HEK293 (cell line): ENCODE results near the gene PPP1R14B.

Experiments
- EGR2 ChIP-seq: fragments of 450-650 bp; formaldehyde crosslinking; IDR thresholded peaks from 2 replicates; pipeline ENCODE4 v1.5.1; 2016; ENCODE audit warnings: low read depth, missing biosample characterization, missing genetic modification characterization
- GLIS1 ChIP-seq: fragments of 450-650 bp; formaldehyde crosslinking; IDR thresholded peaks from 2 replicates; pipeline ENCODE4 v1.5.1; 2016; ENCODE audit warnings: missing biosample characterization, missing genetic modification characterization
- OVOL3 ChIP-seq: fragments of 450-650 bp; formaldehyde crosslinking; IDR thresholded peaks from 2 replicates; pipeline ENCODE4 v1.5.1; 2016; ENCODE audit warnings: missing biosample characterization, missing genetic modification characterization
- PRDM10 ChIP-seq: fragments of 450-650 bp; formaldehyde crosslinking; IDR thresholded peaks from 2 replicates; pipeline ENCODE4 v1.5.1; 2016; ENCODE audit warnings: missing biosample characterization, missing genetic modification characterization
- YY1 ChIP-seq: fragments of 450-650 bp; formaldehyde crosslinking; IDR thresholded peaks from 2 replicates; pipeline ENCODE4 v1.5.1; 2018; ENCODE audit warnings: missing biosample characterization, missing genetic modification characterization
- ZBTB20 ChIP-seq: fragments of 450-650 bp; formaldehyde crosslinking; IDR thresholded peaks from 2 replicates; pipeline ENCODE4 v1.5.1; 2016; ENCODE audit warnings: missing biosample characterization, missing genetic modification characterization
- ZBTB48 ChIP-seq: fragments of 450-650 bp; formaldehyde crosslinking; IDR thresholded peaks from 2 replicates; pipeline ENCODE4 v1.5.1; 2016; ENCODE audit warnings: missing biosample characterization, missing genetic modification characterization
- ZBTB7A ChIP-seq: fragments of 450-650 bp; formaldehyde crosslinking; IDR thresholded peaks from 2 replicates; pipeline ENCODE4 v1.5.1; 2016; ENCODE audit warnings: low read depth, missing biosample characterization, missing genetic modification characterization
- ZBTB8A ChIP-seq: fragments of 450-650 bp; formaldehyde crosslinking; IDR thresholded peaks from 2 replicates; pipeline ENCODE4 v1.5.1; 2016; ENCODE audit warnings: missing biosample characterization, missing genetic modification characterization
- ZFP69B ChIP-seq: fragments of 450-650 bp; formaldehyde crosslinking; IDR thresholded peaks from 2 replicates; pipeline ENCODE4 v1.5.1; 2016; ENCODE audit warnings: missing biosample characterization, missing genetic modification characterization
- ZNF133 ChIP-seq: fragments of 450-650 bp; formaldehyde crosslinking; IDR thresholded peaks from 2 replicates; pipeline ENCODE4 v1.5.1; 2016; ENCODE audit warnings: missing biosample characterization, missing genetic modification characterization
- ZNF138 ChIP-seq: fragments of 450-650 bp; formaldehyde crosslinking; IDR thresholded peaks from 2 replicates; pipeline ENCODE4 v1.5.1; 2016; ENCODE audit warnings: missing biosample characterization, missing genetic modification characterization, borderline replicate concordance
- ZNF146 ChIP-seq: fragments of 450-650 bp; formaldehyde crosslinking; IDR thresholded peaks from 2 replicates; pipeline ENCODE4 v1.5.1; 2016; ENCODE audit warnings: missing biosample characterization, missing genetic modification characterization
- ZNF148 ChIP-seq: fragments of 450-650 bp; formaldehyde crosslinking; IDR thresholded peaks from 2 replicates; pipeline ENCODE4 v1.5.0; 2017; ENCODE audit warnings: missing biosample characterization, missing genetic modification characterization, borderline replicate concordance
- ZNF155 ChIP-seq: fragments of 450-650 bp; formaldehyde crosslinking; IDR thresholded peaks from 2 replicates; pipeline ENCODE4 v1.5.1; 2016; ENCODE audit warnings: missing biosample characterization, missing genetic modification characterization
- ZNF311 ChIP-seq: fragments of 450-650 bp; formaldehyde crosslinking; IDR thresholded peaks from 2 replicates; pipeline ENCODE4 v1.5.1; 2017; ENCODE audit warnings: missing biosample characterization, missing genetic modification characterization, borderline replicate concordance
- ZNF324 ChIP-seq: fragments of 450-650 bp; formaldehyde crosslinking; IDR thresholded peaks from 2 replicates; pipeline ENCODE4 v1.5.1; 2016; ENCODE audit warnings: missing biosample characterization, missing genetic modification characterization
- ZNF335 ChIP-seq: fragments of 450-650 bp; formaldehyde crosslinking; conservative IDR thresholded peaks from 2 replicates; pipeline ENCODE4 v1.5.1; 2016; ENCODE audit warnings: missing biosample characterization, missing genetic modification characterization
- ZNF366 ChIP-seq: fragments of 450-650 bp; formaldehyde crosslinking; conservative IDR thresholded peaks from 2 replicates; pipeline ENCODE4 v1.5.1; 2016; ENCODE audit warnings: missing biosample characterization, missing genetic modification characterization
- ZNF398 ChIP-seq: fragments of 450-650 bp; formaldehyde crosslinking; IDR thresholded peaks from 2 replicates; pipeline ENCODE4 v1.5.1; 2017; ENCODE audit warnings: missing biosample characterization, missing genetic modification characterization
- ZNF423 ChIP-seq: fragments of 450-650 bp; formaldehyde crosslinking; IDR thresholded peaks from 2 replicates; pipeline ENCODE4 v1.5.1; 2016; ENCODE audit warnings: missing biosample characterization, missing genetic modification characterization
- ZNF610 ChIP-seq: fragments of 450-650 bp; formaldehyde crosslinking; IDR thresholded peaks from 2 replicates; pipeline ENCODE4 v1.5.1; 2016; ENCODE audit warnings: missing biosample characterization, missing genetic modification characterization, borderline replicate concordance
- ZNF692 ChIP-seq: fragments of 450-650 bp; formaldehyde crosslinking; IDR thresholded peaks from 2 replicates; pipeline ENCODE4 v1.5.1; 2016; ENCODE audit warnings: missing biosample characterization, missing genetic modification characterization
- TF ChIP-seq, protein P1 (sequence below): fragments of 450-650 bp; formaldehyde crosslinking; IDR thresholded peaks from 2 replicates; pipeline ENCODE4 v1.5.1; 2016; ENCODE audit warnings: missing biosample characterization, missing genetic modification characterization
- TF ChIP-seq, protein P2 (sequence below): fragments of 450-650 bp; formaldehyde crosslinking; IDR thresholded peaks from 2 replicates; pipeline ENCODE4 v1.5.1; 2016; ENCODE audit warnings: missing biosample characterization, missing genetic modification characterization

Gene PPP1R14B

GRCh38 chr11:64241491-64242374 lies 5.0 kb downstream of the PPP1R14B start (continued):
- no peak for TF ChIP-seq ZNF148 (tag by site-specific recombination)
- TF ChIP-seq ZNF610 (tag by site-specific recombination) = peak; percentile 15; the same call in 1 of the 2 replicates
- TF ChIP-seq ZNF324 (tag by site-specific recombination) = 0 out of 2 replicates have a peak, but pooled peaks have one; percentile 20
- TF ChIP-seq ZNF692 (tag by site-specific recombination) = no peak
- TF ChIP-seq, protein P1, sequence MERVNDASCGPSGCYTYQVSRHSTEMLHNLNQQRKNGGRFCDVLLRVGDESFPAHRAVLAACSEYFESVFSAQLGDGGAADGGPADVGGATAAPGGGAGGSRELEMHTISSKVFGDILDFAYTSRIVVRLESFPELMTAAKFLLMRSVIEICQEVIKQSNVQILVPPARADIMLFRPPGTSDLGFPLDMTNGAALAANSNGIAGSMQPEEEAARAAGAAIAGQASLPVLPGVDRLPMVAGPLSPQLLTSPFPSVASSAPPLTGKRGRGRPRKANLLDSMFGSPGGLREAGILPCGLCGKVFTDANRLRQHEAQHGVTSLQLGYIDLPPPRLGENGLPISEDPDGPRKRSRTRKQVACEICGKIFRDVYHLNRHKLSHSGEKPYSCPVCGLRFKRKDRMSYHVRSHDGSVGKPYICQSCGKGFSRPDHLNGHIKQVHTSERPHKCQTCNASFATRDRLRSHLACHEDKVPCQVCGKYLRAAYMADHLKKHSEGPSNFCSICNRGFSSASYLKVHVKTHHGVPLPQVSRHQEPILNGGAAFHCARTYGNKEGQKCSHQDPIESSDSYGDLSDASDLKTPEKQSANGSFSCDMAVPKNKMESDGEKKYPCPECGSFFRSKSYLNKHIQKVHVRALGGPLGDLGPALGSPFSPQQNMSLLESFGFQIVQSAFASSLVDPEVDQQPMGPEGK (tag by site-specific recombination) = peak; percentile 76
- TF ChIP-seq ZFP69B (tag by site-specific recombination) = peak; percentile 17; the same call in 1 of the 2 replicates
- peak; percentile 99 for TF ChIP-seq GLIS1 (tag by site-specific recombination)
- TF ChIP-seq ZBTB20 (tag by site-specific recombination) = peak; percentile 55
- TF ChIP-seq ZBTB8A (tag by site-specific recombination) = peak; percentile 36
- peak; percentile 83 for TF ChIP-seq ZNF335
- TF ChIP-seq ZNF133 (tag by site-specific recombination) = no peak
- TF ChIP-seq PRDM10 (tag by site-specific recombination) = peak; percentile 78
- TF ChIP-seq ZNF423 (tag by site-specific recombination) = peak; percentile 80
- no peak for TF ChIP-seq ZNF311 (tag by site-specific recombination)
- TF ChIP-seq YY1 (tag by site-specific recombination) = peak; percentile 19; the same call in 1 of the 2 replicates
- TF ChIP-seq, protein P2, sequence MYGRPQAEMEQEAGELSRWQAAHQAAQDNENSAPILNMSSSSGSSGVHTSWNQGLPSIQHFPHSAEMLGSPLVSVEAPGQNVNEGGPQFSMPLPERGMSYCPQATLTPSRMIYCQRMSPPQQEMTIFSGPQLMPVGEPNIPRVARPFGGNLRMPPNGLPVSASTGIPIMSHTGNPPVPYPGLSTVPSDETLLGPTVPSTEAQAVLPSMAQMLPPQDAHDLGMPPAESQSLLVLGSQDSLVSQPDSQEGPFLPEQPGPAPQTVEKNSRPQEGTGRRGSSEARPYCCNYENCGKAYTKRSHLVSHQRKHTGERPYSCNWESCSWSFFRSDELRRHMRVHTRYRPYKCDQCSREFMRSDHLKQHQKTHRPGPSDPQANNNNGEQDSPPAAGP (tag by site-specific recombination) = peak; percentile 22; the same call in 1 of the 2 replicates
- TF ChIP-seq ZNF366 (tag by site-specific recombination) = peak; percentile 52; the same call in 1 of the 2 replicates
- 0 out of 2 replicates have a peak, but pooled peaks have one; percentile 2 for TF ChIP-seq ZNF146 (tag by site-specific recombination)
- peak; percentile 75 for TF ChIP-seq EGR2 (tag by site-specific recombination)
- TF ChIP-seq ZNF138 (tag by site-specific recombination) = no peak
- TF ChIP-seq ZBTB48 = peak; percentile 60; the same call in 1 of the 2 replicates
- no peak for TF ChIP-seq OVOL3 (tag by site-specific recombination)
- 0 out of 2 replicates have a peak, but pooled peaks have one; percentile 58 for TF ChIP-seq ZNF398 (tag by site-specific recombination)
- no peak for TF ChIP-seq ZNF155
- TF ChIP-seq ZBTB7A = peak; percentile 56; the same call in 1 of the 2 replicates
